ENCODE measurements around the gene LHFPL6.

LHFPL6 gene

DNA sequence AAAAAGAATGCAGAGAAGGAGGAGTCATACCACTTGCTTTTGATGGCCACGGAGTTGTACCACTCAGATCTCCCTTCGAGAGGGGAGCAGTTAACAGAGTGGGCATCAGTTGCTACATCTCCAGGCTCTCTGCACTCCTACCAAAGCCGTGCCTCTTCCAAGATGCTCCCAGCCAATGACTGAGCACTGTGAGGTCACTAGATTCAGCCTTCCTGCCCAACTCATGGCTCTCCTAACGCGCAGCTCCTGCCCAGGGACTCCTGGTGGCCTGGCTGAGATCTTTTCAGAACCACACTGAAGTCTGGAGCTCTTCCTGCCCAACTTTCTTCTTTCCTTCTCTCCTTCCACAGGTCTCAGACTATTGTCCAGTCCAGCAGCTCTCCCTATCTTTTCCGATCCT, 66.7 kb downstream of the LHFPL6 start:
- Histone ChIP-seq H3K9ac (ENCODE audit: low read length) (no peak overlapping the region), H3K27me3 (ENCODE audit: insufficient read depth, low read length) (no peaks in the 10 kb centered on the region), H3K9me3 (ENCODE audit: low read length) (no peaks in the 10 kb centered on the region), H3K4me2 (ENCODE audit: low read length) (no peak overlapping the region), H3K4me1 (ENCODE audit: insufficient read depth, low read length, severe bottlenecking) (no peaks in the 10 kb centered on the region), H3K9me2 (ENCODE audit: low read depth, low read length) (no peaks in the 10 kb centered on the region), H3K79me2 (ENCODE audit: insufficient read depth, low read length) (no peaks in the 10 kb centered on the region), H3F3A (ENCODE audit: insufficient read depth, low read length) (no peaks in the 10 kb centered on the region), H3K4me3 (ENCODE audit: low read depth, low read length, poor library complexity, severe bottlenecking) (no peak overlapping the region), H3K36me3 (ENCODE audit: insufficient read depth, low read length) (no peaks in the 10 kb centered on the region), H3K27ac (ENCODE audit: low read depth, low read length, poor library complexity, severe bottlenecking) (no peak overlapping the region), H2AFZ (ENCODE audit: low read length) (no peak overlapping the region), H4K20me1 (ENCODE audit: insufficient read depth, low read length) (no peaks in the 10 kb centered on the region)
- no peak for TF ChIP-seq EZH2 (IDR thresholded peaks at IDR 0.05; ENCODE audit: borderline replicate concordance, low read length)
- TF ChIP-seq, protein P1, sequence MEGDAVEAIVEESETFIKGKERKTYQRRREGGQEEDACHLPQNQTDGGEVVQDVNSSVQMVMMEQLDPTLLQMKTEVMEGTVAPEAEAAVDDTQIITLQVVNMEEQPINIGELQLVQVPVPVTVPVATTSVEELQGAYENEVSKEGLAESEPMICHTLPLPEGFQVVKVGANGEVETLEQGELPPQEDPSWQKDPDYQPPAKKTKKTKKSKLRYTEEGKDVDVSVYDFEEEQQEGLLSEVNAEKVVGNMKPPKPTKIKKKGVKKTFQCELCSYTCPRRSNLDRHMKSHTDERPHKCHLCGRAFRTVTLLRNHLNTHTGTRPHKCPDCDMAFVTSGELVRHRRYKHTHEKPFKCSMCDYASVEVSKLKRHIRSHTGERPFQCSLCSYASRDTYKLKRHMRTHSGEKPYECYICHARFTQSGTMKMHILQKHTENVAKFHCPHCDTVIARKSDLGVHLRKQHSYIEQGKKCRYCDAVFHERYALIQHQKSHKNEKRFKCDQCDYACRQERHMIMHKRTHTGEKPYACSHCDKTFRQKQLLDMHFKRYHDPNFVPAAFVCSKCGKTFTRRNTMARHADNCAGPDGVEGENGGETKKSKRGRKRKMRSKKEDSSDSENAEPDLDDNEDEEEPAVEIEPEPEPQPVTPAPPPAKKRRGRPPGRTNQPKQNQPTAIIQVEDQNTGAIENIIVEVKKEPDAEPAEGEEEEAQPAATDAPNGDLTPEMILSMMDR (IDR thresholded peaks at IDR 0.05; ENCODE audit: low read length): no peak

- no peaks in the 10 kb centered on the region for H3K9me3 ChIP-seq (ENCODE audit: low read length)
- H3F3A ChIP-seq (ENCODE audit: insufficient read depth, low read length): no peaks in the 10 kb centered on the region
- H3K36me3 ChIP-seq (ENCODE audit: insufficient read depth, low read length): no peaks in the 10 kb centered on the region
- no peaks in the 10 kb centered on the region for H3K9me2 ChIP-seq (ENCODE audit: low read depth, low read length)
- H3K79me2 ChIP-seq (ENCODE audit: insufficient read depth, low read length): no peaks in the 10 kb centered on the region
- no peak overlapping the region for H2AFZ ChIP-seq (ENCODE audit: low read length)
- H3K4me2 ChIP-seq (ENCODE audit: low read length): no peak overlapping the region
- H3K27ac ChIP-seq (ENCODE audit: low read depth, low read length, poor library complexity, severe bottlenecking): no peak overlapping the region
- no peaks in the 10 kb centered on the region for H3K27me3 ChIP-seq (ENCODE audit: insufficient read depth, low read length)
- H4K20me1 ChIP-seq (ENCODE audit: insufficient read depth, low read length): no peaks in the 10 kb centered on the region
- no peak for TF ChIP-seq EZH2 (IDR thresholded peaks at IDR 0.05; ENCODE audit: borderline replicate concordance, low read length)
- TF ChIP-seq, protein P1 (IDR thresholded peaks at IDR 0.05; ENCODE audit: low read length): no peak
- no peak overlapping the region for H3K4me3 ChIP-seq (ENCODE audit: low read depth, low read length, poor library complexity, severe bottlenecking)
- no peaks in the 10 kb centered on the region for H3K4me1 ChIP-seq (ENCODE audit: insufficient read depth, low read length, severe bottlenecking)
- H3K9ac ChIP-seq (ENCODE audit: low read length): no peak overlapping the region
Measured at GRCh38 chr13:39533651-39534150, 69.3 kb downstream of the LHFPL6 start.

DNA sequence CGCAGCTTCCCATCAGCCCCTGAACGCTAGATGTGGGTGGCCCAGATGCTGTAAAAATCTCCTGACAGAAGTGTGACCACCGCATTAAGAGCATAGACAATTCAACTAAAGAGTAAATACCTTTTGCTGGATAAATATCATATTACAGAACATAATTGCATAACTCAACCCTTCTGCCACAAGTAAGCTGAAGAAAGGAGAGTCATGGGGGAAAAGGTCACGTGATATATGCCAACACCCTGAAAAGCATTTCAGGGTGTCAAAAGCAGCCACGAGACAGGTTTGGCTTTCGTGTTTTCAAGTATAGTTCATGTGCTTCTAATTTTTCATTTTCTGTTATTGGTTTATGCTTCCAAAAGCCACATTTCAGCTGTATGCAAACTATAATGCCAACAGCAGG, 71.3 kb downstream of the LHFPL6 start:
- no peak overlapping the region for H3K27ac ChIP-seq (ENCODE audit: low read depth, low read length, poor library complexity, severe bottlenecking)

More for the DNA sequence above, 71.3 kb downstream of the LHFPL6 start:
- Histone ChIP-seq H3K4me1 (ENCODE audit: insufficient read depth, low read length, severe bottlenecking) (no peaks in the 10 kb centered on the region), H3F3A (ENCODE audit: insufficient read depth, low read length) (no peaks in the 10 kb centered on the region), H4K20me1 (ENCODE audit: insufficient read depth, low read length) (no peaks in the 10 kb centered on the region), H3K27me3 (ENCODE audit: insufficient read depth, low read length) (no peaks in the 10 kb centered on the region), H3K9ac (ENCODE audit: low read length) (no peak overlapping the region), H3K9me2 (ENCODE audit: low read depth, low read length) (no peaks in the 10 kb centered on the region), H3K4me2 (ENCODE audit: low read length) (no peak overlapping the region), H3K9me3 (ENCODE audit: low read length) (no peaks in the 10 kb centered on the region), H3K4me3 (ENCODE audit: low read depth, low read length, poor library complexity, severe bottlenecking) (no peak overlapping the region), H3K36me3 (ENCODE audit: insufficient read depth, low read length) (no peaks in the 10 kb centered on the region), H2AFZ (ENCODE audit: low read length) (no peak overlapping the region), H3K79me2 (ENCODE audit: insufficient read depth, low read length) (no peaks in the 10 kb centered on the region)
- TF ChIP-seq, protein P1 (IDR thresholded peaks at IDR 0.05; ENCODE audit: low read length): no peak
- TF ChIP-seq EZH2 (IDR thresholded peaks at IDR 0.05; ENCODE audit: borderline replicate concordance, low read length): no peak

Data from OCI-LY1 (cell line).